Kidney (tissue), 14 donors: Measurements from ENCODE around the gene PHF2. TPM values are rescaled to one million over a fixed set of nuclear protein-coding genes. Genes with fewer than 3 reads are reported as not detected.

ENCODE experiments used
- DNase-seq, 5 donors: peaks; one replicate each; pipeline ENCODE4 v3.0.0-alpha.2; 2013 to 2020
- FAIRE-seq: peaks from 2 replicates; lab custom pipeline; 2012; peaks lifted over from hg19 to GRCh38; lab: Jason Lieb, UNC
- H3K27ac ChIP-seq, 2 donors: one replicate each; pipeline ENCODE4 v1.7.0; 2013; ENCODE audit warnings: low read depth in 2 of 2, low read length in 2 of 2, inconsistent platforms in 1 of 2
- H3K27me3 ChIP-seq: one replicate; pipeline ENCODE4 v1.7.1; 2013; ENCODE audit warnings: low read length, inconsistent platforms; ENCODE audit not compliant: control insufficient read depth, insufficient read depth
- H3K36me3 ChIP-seq, 3 donors: one replicate each; pipeline versions ENCODE4 v1.7.0 to v1.7.1; 2013; ENCODE audit warnings: low read length in 3 of 3, control low read depth in 1 of 3, inconsistent platforms in 1 of 3; ENCODE audit not compliant: insufficient read depth in 3 of 3, control insufficient read depth in 2 of 3
- H3K4me1 ChIP-seq, 3 donors: one replicate each; pipeline versions ENCODE4 v1.7.0 to v1.7.1; 2013; ENCODE audit warnings: low read length in 3 of 3, inconsistent platforms in 1 of 3, low read depth in 1 of 3; ENCODE audit not compliant: control insufficient read depth in 2 of 3, insufficient read depth in 2 of 3
- H3K4me3 ChIP-seq, 3 donors: one replicate each; pipeline versions ENCODE4 v1.7.0 to v1.8.1; 2013; ENCODE audit warnings: low read length in 3 of 3, control low read depth in 1 of 3, inconsistent platforms in 1 of 3
- H3K9ac ChIP-seq, 3 donors: one replicate each; pipeline versions ENCODE4 v1.7.0 to v1.7.1; 2013; ENCODE audit warnings: low read length in 3 of 3, control low read depth in 1 of 3, inconsistent platforms in 1 of 3
- H3K9me3 ChIP-seq, 3 donors: one replicate each; pipeline versions ENCODE4 v1.7.0 to v1.7.1; 2013; ENCODE audit warnings: low read length in 3 of 3, control low read depth in 1 of 3, inconsistent platforms in 1 of 3; ENCODE audit not compliant: control insufficient read depth in 2 of 3, insufficient read depth in 1 of 3
- CTCF ChIP-seq: IDR thresholded peaks from 3 replicates; pipeline ENCODE4 v1.5.1; 2012; ENCODE audit warnings: mild to moderate bottlenecking, moderate library complexity, borderline replicate concordance; ENCODE audit not compliant: insufficient read depth; ENCODE audit errors: extremely low read depth
- intact Hi-C: fragments of 100-400 bp; cut with DNase I; formaldehyde crosslinking; loops from one replicate; pipeline ENCODE4 v1.11.1; 2022
- polyA plus RNA-seq: library from polyadenylated mRNA; stranded (reverse); fragments of 350-450 nt; fragmentation: Illumina TruSeq; extraction: RNeasy Lipid Tissue Mini Kit (QIAGEN cat#74804); gene quantifications from one replicate; pipeline ENCODE4 v1.2.3, GENCODE V29; 2014; ENCODE audit warnings: low read depth, low replicate concordance; ENCODE audit not compliant: insufficient read depth
- total RNA-seq: library from RNA; stranded (reverse); fragmentation: NEBNext Ultra II Directional; extraction: Animal tissue kit (Norgen Biotek cat#: 25700); gene quantifications from one replicate; pipeline ENCODE4 v1.2.1, GENCODE V29; 2021
- donor health status: control.
- donor health status: control.
- donor health status: control.
- donor health status: control.
- donor health status: control.
- donor health status: DM: yes; HTN: yes; CAD: no.
- donor health status: Normal renal cell carcinoma (clear cell type).

The PHF2 gene
- total and polyA plus RNA-seq, 2 donors from 2014 or later, result 10.2 to 30.7 TPM

- Histone ChIP-seq H3K9me3 (no peaks in the 10 kb centered on the region), H3K27ac (no peak overlapping the region), H3K9ac (no peak overlapping the region), H3K4me3 (no peak overlapping the region), H3K27me3 (no peaks in the 10 kb centered on the region), H3K36me3 (peaks cover 2 to 13% (median 5%) of the 10 kb centered on the region in 3 donors), H3K4me1 (no peaks in the 10 kb centered on the region)
- no peak for TF ChIP-seq CTCF
- FAIRE-seq (no peak), DNase-seq (peak in 2 of 5 donors; percentile 14 to 20)
- intact Hi-C loops, result no loop called here
Observed at GRCh38 chr9:93667627-93668026, 91.2 kb downstream of the PHF2 start.

- TF ChIP-seq CTCF, result no peak
- FAIRE-seq, result no peak
Observed at GRCh38 chr9:93668261-93668871, 92.0 kb downstream of the PHF2 start.

GRCh38 chr9:93669116-93669957 lies 93.0 kb downstream of the PHF2 start:
- Histone ChIP-seq H3K9ac (no peak overlapping the region), H3K4me3 (no peak overlapping the region), H3K36me3 (no peaks in the 10 kb centered on the region), H3K9me3 (no peaks in the 10 kb centered on the region), H3K4me1 (no peaks in the 10 kb centered on the region), H3K27ac (no peak overlapping the region), H3K27me3 (no peaks in the 10 kb centered on the region)
- peak in 2 of 5 donors; percentile 19 to 61 for DNase-seq
- intact Hi-C loops, result no loop called here
- TF ChIP-seq CTCF, result no peak
- no peak for FAIRE-seq

More at GRCh38 chr9:93668261-93668871, 92.0 kb downstream of the PHF2 start:
- Histone ChIP-seq H3K27ac (no peak overlapping the region), H3K9me3 (no peaks in the 10 kb centered on the region), H3K4me3 (no peak overlapping the region), H3K4me1 (no peaks in the 10 kb centered on the region), H3K27me3 (no peaks in the 10 kb centered on the region), H3K9ac (no peak overlapping the region), H3K36me3 (peaks cover 0 to 5% (median 2%) of the 10 kb centered on the region in 3 donors)
- DNase-seq, result peak in 2 of 5 donors; percentile 20 to 48
- intact Hi-C loops, result no loop called here
